Measurements from ENCODE around the gene PDE7B.

- no peak for TF ChIP-seq CTCF (IDR thresholded peaks at IDR 0.05)
- TF ChIP-seq POLR2A (IDR thresholded peaks at IDR 0.05) = no peak
- TF ChIP-seq EP300 (IDR thresholded peaks at IDR 0.05) = no peak
Measured at GRCh38 chr6:135895231-135895911, 43.9 kb downstream of the PDE7B start.

Data from tibial nerve (tissue), 4 donors.